ENCODE measurements around the gene BEAN1.

The BEAN1 gene

GRCh38 chr16:66395806-66396555, 31.1 kb upstream of the BEAN1 start:
- no peak for DNase-seq (ENCODE audit: low read depth)

GRCh38 chr16:66397736-66398433, 29.2 kb upstream of the BEAN1 start:
- no peak for DNase-seq (ENCODE audit: low read depth)

DNA sequence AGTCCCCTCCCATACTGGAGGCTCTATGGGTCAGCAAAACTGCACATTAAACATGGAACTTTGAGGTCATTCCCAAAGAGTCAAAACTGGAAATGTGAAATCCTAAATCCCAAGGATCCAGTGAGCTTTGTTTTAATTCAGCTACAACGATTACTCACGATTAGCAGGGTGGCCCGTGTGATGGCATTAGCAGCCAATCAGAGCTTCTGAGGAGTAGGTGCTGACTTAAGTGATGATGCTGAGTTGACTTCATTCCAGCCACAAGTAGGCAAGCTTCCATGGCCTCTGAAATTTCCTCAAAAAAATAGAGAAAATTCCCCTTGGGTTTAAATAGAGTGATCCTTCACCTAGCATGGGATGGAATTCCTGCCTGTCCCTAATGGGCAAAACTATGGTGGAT, 28.1 kb upstream of the BEAN1 start:
- no peak for DNase-seq (ENCODE audit: low read depth)

DNA sequence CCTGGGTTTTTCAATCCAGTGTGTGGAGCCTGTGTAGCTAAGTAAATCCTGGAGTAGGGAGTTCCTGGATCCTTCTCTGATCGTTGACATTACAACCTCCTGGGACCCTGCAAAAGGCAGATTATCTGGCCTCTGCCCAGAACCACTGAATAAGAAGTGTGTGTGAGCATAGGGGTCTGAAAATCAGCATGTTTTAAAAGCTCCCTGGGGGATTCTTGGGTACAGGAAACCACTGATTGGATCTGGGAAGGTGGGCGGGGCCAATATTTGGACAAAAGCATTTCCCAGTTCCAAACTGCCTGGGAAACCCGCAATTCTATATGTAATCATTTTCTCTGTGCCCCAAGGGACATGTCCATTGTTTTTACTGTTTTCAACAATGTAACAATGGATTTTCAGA, 27.2 kb upstream of the BEAN1 start:
- no peak for DNase-seq (ENCODE audit: low read depth)

- DNase-seq (ENCODE audit: low read depth), result no peak
These were observed 26.4 kb upstream of the BEAN1 start for GRCh38 chr16:66400503-66401380.

DNA sequence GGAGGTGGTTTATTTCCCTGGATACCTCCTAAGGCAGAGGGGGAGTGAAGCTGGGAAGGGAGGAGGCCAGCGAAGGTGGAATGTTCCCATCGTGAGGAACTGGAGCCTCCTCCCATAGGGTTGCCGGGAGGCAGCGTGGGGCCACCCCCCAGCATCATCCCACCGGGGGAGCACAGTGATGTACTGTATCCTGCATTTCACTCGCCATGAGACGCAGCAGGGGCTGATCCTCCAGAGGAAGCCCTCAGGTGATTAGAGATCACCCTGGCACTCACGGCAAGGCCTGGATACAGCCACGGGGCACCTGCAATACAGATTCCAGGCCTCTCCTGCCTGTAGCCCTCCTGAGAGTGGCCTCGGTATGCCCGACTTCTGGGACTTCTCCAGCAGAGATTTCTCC, 25.5 kb upstream of the BEAN1 start:
- no peak for DNase-seq (ENCODE audit: low read depth)

DNA sequence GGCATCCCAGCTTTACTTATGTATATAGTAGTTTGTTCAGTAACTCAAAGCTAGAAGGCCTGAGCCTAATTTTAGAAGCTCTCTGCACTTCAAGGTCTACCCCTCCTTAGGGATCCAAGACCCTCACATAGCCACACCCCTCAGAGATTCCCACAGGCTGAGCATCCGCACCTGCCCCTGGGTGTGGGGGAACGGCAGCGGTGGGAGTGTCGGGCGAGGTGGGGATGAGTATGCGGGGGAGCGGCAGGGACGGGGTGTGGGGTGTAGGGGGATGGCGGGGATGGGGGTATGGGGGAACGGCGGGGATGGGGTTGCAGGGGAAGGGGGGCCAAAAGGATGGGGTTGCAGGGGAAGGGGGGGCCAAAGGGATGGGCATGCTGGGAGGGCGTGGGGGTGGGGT, 24.9 kb upstream of the BEAN1 start:
- no peak for DNase-seq (ENCODE audit: low read depth)

DNA sequence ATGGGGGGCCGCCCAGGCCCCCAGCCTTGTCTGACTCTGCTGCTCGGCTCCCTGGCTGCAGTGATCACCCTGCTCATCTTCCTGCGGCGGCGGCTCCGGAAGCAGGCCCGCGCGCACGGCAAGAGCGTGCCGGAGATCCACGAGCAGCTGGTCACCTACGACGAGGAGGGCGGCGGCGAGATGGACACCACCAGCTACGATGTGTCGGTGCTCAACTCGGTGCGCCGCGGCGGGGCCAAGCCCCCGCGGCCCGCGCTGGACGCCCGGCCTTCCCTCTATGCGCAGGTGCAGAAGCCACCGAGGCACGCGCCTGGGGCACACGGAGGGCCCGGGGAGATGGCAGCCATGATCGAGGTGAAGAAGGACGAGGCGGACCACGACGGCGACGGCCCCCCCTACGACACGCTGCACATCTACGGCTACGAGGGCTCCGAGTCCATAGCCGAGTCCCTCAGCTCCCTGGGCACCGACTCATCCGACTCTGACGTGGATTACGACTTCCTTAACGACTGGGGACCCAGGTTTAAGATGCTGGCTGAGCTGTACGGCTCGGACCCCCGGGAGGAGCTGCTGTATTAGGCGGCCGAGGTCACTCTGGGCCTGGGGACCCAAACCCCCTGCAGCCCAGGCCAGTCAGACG, 24.4 kb upstream of the BEAN1 start:
- no peak for DNase-seq (ENCODE audit: low read depth)

DNA sequence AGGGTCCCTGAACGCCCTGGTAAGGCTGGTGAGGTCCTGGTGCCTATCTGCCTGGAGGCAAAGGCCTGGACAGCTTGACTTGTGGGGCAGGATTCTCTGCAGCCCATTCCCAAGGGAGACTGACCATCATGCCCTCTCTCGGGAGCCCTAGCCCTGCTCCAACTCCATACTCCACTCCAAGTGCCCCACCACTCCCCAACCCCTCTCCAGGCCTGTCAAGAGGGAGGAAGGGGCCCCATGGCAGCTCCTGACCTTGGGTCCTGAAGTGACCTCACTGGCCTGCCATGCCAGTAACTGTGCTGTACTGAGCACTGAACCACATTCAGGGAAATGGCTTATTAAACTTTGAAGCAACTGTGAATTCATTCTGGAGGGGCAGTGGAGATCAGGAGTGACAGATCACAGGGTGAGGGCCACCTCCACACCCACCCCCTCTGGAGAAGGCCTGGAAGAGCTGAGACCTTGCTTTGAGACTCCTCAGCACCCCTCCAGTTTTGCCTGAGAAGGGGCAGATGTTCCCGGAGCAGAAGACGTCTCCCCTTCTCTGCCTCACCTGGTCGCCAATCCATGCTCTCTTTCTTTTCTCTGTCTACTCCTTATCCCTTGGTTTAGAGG, 23.5 kb upstream of the BEAN1 start:
- no peak for DNase-seq (ENCODE audit: low read depth)

GRCh38 chr16:66405057-66405783, 21.9 kb upstream of the BEAN1 start:
- no peak for DNase-seq (ENCODE audit: low read depth)

DNA sequence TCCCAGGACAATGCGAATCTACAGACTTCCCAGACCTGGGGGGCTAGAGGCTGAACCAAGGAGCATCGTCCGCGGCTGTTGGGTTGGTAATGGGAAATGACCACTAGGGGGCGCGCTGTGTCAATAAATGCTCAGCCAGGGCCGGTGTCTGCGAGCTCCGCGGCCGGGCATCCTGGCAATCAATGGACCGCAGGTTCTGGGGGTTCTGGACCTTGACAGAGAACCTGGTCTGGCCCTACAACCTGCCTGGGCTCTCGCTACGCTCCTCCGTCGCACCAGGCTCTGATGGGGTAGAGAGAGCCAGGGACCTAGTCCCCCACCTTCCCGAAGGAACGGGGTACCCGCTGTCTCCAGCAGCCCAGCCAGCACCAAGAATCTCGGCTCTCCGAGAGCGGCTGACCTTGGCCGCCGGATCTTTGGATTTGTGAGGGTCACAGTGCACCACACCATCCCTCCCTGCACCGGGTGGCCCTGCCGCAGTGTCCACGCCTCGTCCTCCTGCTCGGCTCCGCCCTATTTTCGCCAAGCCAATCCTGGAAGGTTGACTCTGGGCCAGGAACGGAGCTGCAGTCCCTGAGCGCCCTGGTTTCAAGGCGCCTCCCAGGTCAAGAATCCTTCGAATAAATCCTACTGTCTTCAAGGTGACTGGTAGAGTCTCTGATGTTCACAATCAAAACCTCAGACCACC, 20.4 kb upstream of the BEAN1 start:
- peak; percentile 79 for DNase-seq (ENCODE audit: low read depth)

DNA sequence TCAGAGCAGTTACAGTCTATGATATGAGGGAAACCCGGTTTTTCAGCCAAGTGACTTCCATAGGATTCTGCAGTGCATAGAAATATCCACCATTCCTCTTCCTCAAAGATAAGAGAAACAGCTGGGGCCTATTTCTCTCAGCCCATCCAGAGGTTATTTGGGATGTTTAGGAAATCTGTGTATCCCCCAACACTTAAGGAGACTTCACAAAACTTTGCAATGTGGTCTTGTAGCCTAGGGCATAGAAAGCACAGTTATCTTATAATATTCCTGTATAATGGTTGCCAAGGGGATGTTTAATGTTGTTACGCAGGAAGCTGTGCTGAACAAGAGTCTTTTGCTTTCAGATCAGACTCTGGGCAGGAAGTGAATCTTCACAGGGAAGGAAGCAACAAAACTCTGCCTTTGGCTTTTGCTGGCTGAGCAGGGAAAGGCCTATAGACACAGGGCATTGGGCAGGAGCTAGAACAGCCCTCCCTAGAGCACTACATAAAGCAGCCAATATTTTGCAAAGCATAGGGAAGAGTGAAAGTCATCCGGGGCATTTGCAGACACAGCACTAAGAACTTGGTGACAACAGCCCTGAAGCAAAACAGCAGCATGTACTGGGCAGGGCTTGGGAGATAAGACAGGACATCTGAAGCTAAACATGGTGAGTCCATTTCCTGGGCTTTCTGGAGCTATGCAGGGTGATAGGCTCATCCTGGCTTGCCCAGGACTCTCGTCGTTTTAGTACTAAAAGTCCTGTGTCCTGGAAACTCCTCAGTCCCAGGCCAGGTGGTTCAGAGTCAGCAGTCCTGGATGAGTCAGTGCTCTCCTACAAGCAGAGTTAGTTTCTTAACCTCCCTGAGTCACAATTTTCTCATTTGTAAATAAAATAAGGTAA, 18.7 kb upstream of the BEAN1 start:
- DNase-seq (ENCODE audit: low read depth), result no peak

GRCh38 chr16:66409156-66409555, 17.9 kb upstream of the BEAN1 start:
- no peak for DNase-seq (ENCODE audit: low read depth)

DNA sequence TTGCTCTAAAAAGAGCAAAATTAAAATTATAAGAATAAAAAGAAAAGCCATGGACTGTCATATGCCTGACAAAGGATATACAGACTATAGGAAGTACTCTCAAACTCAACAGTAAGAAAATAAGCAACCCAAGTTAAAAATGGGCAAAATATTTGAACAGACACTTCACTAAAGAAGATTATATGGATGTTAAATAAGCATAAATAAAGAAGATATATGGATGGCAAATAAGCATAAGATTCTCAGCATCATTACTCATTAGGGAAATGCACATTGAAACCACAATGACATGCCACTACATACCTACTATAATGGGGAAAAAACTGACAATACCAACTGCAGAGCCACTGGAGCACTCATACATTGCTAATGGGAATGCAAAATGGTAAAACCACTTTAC, 14.9 kb upstream of the BEAN1 start:
- DNase-seq (ENCODE audit: low read depth), result no peak

- no peak for DNase-seq (ENCODE audit: low read depth)
These were observed 12.2 kb upstream of the BEAN1 start for GRCh38 chr16:66414891-66415290.

DNA sequence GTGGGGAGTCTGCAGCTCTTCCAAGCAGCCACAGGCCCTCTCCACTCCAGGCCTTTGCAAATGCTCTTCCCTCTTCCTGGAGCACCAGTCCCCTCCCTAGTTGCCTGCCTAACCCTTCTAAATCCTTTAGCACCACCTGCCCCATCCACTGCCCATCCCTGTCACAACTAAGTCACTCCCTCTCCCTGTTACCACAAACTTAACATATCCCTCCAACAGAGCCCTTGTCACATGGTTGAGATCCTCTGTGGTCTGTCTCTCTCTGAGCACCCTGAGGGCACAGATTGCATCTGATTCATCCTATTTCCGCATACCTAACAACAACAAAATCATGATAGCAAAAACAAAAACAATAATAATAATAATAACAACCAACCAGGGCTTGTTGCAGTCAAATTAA, 11.0 kb upstream of the BEAN1 start:
- DNase-seq (ENCODE audit: low read depth), result no peak

GRCh38 chr16:66416939-66417700, 10.0 kb upstream of the BEAN1 start:
- no peak for DNase-seq (ENCODE audit: low read depth)

DNA sequence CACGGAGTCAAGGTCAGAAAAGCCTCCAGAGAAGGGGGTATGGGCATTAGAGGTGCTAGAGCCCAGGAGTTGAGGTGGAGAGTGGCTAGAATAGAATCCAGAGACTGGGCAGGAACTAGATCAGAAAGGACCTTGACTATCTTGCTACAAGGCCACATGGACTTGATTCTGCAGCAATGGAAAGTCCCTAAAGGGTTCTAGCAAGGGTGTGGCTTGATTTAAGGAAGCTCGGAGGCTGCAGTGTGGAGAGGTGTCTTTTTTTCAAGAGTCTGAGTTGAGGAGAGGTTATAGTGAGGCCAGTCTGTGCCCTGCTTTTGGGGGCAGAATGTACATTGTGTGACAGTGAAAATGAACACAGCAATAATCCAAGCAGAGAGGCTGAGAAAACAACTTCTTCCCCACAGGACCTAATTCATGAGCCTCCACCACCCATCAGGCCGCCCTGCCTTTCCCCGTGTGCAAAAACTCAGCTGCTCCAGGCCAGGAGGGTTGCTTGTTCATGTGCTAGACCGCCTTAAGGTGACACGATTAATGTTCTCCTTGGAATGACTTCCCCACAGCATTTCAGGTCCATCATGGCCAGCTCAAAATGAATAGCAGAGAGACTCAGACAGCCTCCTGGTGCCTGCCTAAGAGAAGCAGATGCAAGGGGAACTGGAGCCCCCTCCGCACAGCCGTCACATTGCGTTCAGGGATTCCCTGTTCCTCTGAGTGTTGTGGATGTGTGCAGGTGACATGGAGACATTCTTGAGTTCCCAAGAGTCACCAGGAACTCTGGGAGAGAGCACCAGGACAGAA, 8.7 kb upstream of the BEAN1 start:
- no peak for DNase-seq (ENCODE audit: low read depth)
